Measurements from ENCODE around the gene TMEM41B.

Gene TMEM41B

GRCh38 chr11:9285850-9286587, 28.4 kb downstream of the TMEM41B start:
- no peak for TF ChIP-seq CTCF (conservative IDR thresholded peaks at IDR 0.05)
- H3K27ac ChIP-seq, result no peak overlapping the region

GRCh38 chr11:9280655-9281301, 33.6 kb downstream of the TMEM41B start:
- no peak for TF ChIP-seq CTCF (conservative IDR thresholded peaks at IDR 0.05)
- H3K27ac ChIP-seq, result peak overlapping the region; percentile 55

DNA sequence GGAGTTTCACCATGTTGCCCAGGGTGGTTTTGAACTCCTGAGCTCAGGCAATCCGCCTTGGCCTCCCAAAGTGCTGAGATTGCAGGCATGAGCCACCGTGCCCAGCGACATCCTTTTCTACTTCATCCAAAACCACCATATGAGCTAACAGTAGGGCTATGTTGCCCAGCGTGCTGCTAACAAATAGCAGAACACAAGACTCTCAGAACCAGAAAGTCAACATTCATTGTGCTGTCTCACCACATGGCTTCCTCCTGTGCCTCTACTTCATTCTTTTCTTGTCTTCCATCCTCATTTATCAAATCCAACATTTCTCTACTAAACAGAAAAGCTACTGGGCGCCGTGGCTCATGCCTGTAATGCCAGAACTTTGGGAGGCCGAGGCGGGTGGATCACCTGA, 37.2 kb downstream of the TMEM41B start:
- no peak for TF ChIP-seq CTCF (conservative IDR thresholded peaks at IDR 0.05)

GRCh38 chr11:9276571-9276970, 37.8 kb downstream of the TMEM41B start:
- H3K27ac ChIP-seq, result no peak overlapping the region
- TF ChIP-seq CTCF (conservative IDR thresholded peaks at IDR 0.05), result no peak

More for the DNA sequence above, 37.2 kb downstream of the TMEM41B start:
- no peak overlapping the region for H3K27ac ChIP-seq

DNA sequence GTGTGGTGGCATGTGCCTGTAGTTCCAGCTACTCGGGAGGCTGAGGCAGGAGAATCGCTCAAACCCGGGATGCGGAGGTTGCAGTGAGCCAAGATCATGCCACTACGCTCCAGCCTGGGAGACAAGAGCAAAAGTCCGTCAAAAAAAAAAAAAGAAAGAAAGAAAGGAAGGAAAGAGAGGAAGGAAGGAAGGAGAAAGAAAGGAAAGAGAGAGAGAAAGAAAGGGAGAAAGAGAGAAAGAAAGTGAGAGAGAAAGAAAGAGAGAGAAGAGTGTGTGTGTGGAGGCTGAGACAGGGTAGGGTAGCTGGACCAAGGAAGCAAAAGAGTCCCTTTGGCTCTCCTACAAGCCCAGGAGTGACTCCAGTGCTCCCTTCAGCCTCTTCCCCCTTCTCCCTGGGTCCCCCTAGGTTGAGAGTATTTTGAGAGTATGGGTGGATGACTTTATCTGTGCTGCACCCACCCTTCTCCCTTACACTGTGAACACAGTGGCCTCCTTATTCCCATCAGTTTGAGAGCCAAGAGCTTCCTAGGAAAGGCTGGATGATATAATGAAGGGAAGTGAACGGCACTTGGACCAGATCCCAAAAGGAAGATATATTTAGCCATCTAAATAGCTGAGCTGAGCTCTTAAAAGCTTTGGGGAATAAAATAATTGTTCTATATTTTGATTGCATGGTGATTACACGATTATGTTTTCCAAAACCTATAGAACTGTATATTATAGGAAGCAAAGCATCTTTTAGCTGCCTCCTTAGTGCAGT, 39.7 kb downstream of the TMEM41B start:
- H3K27ac ChIP-seq, result no peak overlapping the region
- TF ChIP-seq CTCF (conservative IDR thresholded peaks at IDR 0.05), result no peak

DNA sequence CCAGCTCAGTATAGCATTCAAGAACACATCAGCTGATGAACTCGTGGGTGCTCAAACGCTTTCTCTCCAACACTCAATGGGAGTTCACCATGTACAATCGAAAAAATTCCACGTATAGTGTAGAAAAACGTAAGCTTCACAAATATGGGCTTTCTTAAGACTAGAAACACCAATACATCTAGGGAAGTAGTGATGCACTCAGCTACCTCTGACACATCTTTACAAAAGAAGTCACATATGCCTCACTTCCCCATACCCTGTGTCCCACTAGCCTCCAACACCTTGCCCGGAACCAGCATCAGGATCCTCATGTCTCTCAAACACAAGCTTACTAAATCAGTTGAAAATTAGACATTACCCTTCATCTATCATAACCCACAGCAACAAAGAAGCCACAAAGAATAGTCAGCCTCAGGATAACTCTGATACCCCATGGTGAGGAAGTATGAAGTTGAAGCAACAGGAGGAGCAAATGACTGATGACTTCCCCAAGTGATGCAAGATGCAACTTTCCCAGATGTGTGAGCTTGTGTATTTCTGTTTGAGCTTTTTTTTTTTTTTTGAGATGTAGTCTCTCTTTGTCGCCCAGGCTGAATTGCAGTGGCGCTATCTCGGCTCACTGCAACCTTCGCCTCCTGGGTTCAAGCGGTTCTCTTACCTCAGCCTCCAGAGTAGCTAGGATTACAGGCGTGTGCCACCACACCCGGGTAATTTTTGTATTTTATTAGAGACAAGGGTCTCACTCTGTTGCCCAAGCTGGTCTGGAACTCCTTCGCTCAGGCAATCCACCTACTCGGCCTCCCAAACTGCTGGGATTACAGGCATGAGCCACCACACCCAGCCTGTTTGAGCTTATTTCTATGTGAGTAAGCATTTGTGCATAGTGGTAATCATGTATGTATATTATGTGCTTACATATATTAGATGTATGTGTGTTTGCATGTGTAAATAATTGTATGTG, 40.7 kb downstream of the TMEM41B start:
- no peak overlapping the region for H3K27ac ChIP-seq
- TF ChIP-seq CTCF (conservative IDR thresholded peaks at IDR 0.05), result no peak
